RWPE1 (cell line): ENCODE results near the gene BRD3OS.

Experiments used
- CTCF ChIA-PET: fragments of 350-600 bp; sonication (Branson Sonifier 250); formaldehyde crosslinking; extraction: SDS; loops from one replicate; lab custom pipeline; 2021; lab: Yijun Ruan, JAX
- POLR2A ChIA-PET: fragments of 400-600 bp; formaldehyde crosslinking; extraction: SDS; loops from one replicate; lab custom pipeline; 2020; ENCODE audit warnings: antibody characterized with exemption; ENCODE audit not compliant: low non-redundant PET; lab: Yijun Ruan, JAX
- DNase-seq: peaks from one replicate; pipeline ENCODE4 v3.0.0; 2012; ENCODE audit warnings: low spot score
- H3K27ac ChIP-seq: fragments of 450-650 bp; 2 replicates; pipeline ENCODE4 v1.5.1; 2017
- TF ChIP-seq, protein P1 (sequence below): fragments of 450-650 bp; conservative IDR thresholded peaks from 2 replicates; pipeline ENCODE4 v1.5.1; 2017; ENCODE audit warnings: low read depth, mild to moderate bottlenecking

Gene BRD3OS

DNA sequence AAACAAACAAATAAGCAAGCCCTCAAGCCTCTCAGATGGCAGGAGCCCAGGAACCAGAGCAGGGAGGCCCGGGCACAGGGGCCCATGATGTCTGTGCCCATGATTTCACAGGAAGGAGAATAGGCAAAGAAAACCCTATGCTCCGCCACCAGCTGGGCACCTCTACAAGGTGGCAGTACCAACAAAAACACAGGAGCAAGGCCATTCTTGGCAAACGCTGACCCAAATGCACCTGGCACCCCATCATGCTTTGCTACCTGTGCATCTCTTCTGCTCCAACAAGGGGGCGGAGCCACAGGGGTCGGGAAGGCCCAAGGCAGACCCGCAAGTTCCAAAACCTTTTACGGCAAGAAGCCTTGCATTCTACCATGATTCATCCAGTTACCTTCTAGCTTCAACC, 39.4 kb downstream of the BRD3OS start:
- ChIA-PET CTCF (interaction anchor here (0.7 to 1.0 kb wide), 3 partner anchors 39 to 282 kb away, joined by 3 to 4 read pairs (median 3); no protein-coding TSS in a partner anchor), POLR2A (no interaction called here)
- H3K27ac ChIP-seq = peak overlapping the region; percentile 96
- TF ChIP-seq, protein P1, sequence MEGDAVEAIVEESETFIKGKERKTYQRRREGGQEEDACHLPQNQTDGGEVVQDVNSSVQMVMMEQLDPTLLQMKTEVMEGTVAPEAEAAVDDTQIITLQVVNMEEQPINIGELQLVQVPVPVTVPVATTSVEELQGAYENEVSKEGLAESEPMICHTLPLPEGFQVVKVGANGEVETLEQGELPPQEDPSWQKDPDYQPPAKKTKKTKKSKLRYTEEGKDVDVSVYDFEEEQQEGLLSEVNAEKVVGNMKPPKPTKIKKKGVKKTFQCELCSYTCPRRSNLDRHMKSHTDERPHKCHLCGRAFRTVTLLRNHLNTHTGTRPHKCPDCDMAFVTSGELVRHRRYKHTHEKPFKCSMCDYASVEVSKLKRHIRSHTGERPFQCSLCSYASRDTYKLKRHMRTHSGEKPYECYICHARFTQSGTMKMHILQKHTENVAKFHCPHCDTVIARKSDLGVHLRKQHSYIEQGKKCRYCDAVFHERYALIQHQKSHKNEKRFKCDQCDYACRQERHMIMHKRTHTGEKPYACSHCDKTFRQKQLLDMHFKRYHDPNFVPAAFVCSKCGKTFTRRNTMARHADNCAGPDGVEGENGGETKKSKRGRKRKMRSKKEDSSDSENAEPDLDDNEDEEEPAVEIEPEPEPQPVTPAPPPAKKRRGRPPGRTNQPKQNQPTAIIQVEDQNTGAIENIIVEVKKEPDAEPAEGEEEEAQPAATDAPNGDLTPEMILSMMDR = no peak
- DNase-seq = no peak

DNA sequence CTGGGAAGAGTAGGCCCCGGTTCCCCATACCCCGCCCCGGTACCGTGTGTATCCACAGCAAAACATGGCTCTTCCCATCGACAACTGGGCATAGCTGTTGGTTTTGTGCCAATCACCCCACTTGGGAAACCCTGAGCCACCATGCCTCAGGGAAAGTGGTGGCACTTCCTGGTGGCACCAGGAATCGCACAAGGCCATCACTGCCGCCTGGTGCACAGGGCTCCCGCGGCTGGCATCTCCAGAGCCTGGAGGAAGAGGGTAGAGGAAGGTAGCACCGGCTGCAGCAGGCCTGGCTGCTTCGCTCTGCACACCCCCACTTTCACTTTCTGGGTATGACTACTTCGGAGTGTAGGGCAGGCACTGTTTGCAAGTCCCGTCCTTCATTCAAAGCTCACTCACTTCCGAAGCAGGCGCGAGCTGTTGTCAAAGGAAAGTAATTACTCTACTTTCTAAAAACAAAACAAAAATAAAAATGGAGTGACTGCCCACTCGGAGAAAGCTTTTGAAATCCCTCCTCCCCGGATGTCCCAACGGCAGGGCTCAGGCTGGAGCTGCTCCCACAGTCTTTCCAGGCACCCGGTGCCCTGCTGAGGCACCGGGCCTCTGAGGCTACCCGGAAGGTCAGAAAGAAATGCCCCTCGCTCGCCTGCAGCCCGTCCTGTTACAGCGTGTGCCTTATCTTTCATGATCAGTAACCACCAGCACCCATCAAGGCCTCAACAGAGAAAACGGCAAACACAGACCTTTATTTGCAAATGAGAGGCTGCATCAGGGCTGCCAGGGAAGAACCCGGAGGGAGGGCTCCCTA, 40.5 kb downstream of the BRD3OS start:
- ChIA-PET CTCF (interaction anchor here (0.6 to 0.8 kb wide), 3 partner anchors 70 to 360 kb away, joined by 3 to 4 read pairs (median 3); no protein-coding TSS in a partner anchor), POLR2A (interaction anchor here (0.5 to 0.6 kb wide), 2 partner anchors 32 to 36 kb away, joined by 3 to 4 read pairs; no protein-coding TSS in a partner anchor)
- peak; percentile 83 for DNase-seq
- TF ChIP-seq, protein P1 = no peak
- peak overlapping the region; percentile 96 for H3K27ac ChIP-seq

DNA sequence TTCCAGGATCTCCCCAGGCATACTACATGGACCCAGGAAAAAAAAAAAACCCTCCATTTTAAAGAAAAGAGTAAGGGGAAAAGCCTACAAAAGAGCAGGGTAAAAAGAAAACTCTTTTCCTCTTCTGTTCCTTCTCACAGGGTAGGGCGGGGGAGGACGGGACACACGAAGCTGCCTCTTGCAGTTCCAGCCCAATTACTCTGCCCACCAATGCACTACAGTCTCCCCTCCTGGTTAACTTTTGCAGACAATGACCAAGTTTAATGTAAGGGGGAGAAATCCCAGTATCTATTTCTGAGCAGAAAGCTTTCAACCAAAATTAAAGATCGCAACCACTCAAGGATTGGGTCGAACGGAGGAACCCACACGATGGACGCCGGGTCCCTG, 41.2 kb downstream of the BRD3OS start:
- ChIA-PET CTCF (interaction anchor here (0.8 kb wide), 1 partner anchor 71 kb away, joined by 3 read pairs; no protein-coding TSS in a partner anchor), POLR2A (interaction anchor here (0.5 kb wide), 1 partner anchor 31 kb away, joined by 4 read pairs; no protein-coding TSS in a partner anchor)
- peak overlapping the region; percentile 96 for H3K27ac ChIP-seq
- DNase-seq = peak; percentile 59
- TF ChIP-seq, protein P1 = no peak

DNA sequence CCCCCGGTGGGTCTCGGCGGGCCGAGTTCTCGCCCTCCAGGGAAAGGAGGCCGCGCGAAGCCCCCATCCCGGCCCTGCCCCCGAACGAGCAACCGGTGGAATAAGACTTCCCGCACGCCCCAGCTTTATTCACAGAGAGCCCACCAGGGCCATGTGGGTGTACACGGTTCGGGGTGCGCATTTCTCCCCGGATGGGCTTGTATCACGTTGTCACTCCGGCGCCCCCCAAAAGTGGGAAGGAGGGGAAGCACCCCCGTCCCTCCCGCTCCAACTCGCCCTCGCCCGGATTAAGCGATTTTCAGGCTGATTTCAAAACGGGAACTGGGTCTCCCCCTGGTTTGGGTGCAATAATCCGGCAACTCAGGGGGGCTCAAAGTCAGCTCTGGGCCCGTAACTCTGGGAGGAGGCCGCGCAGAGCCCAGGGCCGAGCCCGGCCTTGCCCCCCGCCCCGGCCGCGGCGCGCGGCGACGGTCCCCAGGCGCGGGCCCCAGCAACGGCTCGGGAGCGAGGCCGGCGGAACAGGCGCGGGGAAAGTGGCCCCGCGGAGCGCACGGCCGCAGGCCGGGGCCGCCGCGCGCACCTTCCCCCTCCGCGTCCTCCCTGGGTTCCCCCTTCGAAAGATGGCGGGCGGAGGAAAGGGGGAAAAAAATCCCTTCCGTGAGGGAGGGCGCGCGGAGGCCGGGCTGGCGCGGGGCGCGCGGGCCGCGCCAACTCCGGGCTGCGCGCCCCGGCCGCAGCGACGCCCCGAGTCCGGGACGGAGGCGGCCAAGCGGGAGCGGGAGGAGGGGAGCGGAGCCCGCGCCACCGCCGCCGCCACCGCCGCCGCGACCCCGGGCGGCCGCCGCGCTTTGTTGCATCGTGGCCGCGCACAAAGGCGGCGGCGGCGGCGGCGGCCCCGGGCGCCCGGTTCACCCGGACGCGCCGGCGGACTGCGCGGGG, 41.9 kb downstream of the BRD3OS start:
- peak overlapping the region; percentile 96 for H3K27ac ChIP-seq
- ChIA-PET POLR2A (no interaction called here), CTCF (interaction anchor here (0.6 kb wide), 1 partner anchor 331 kb away, joined by 4 read pairs; no protein-coding TSS in a partner anchor)
- peak; percentile 59 for DNase-seq
- TF ChIP-seq, protein P1 = no peak

DNA sequence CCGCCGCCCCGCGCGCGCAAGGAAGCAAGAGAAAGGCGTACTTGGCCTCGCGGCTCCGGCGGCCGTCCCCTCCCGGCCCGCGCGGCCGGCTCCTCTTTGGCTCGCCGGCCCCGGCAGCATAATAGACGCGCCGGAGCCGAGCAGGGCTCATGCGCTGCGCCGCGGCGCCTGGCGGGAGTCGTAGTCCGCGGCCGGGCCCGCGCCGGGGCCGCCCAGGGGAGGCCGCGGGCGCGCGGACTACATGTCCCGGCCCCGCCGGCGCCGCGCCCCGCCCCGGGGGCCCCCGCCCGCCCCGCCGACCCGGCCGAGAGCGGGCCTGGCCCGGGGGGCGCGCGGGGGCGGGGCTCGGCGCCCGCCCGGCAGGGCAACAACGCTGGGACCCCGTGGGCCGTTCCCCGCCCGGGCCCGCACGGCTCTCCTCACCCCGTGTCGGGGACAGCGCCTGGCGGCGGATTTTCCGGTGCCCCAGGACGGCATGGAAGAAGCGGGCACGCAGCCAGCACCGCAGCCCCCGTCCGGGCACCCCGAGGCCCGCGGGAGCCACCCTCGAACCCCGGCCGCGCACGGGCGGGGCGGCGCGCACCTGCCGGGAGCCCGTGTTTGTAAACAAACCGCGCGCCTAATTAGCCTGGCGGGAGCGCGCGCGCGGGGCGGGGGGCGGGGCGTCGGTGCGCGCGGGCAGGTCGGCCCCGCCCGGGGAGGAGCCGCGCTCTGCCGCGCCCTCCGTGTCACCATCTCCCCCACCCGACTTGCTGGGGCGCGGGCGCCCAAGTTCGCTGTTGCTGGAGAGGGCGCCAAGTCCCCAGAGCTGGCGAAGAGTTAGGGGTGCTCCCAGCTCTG, 42.8 kb downstream of the BRD3OS start, which contains the start of gene BRD3:
BRD3 (minus strand) TSS at position 123 of the 840 bp plus-strand sequence. CDS start 14,549 bp downstream, outside the sequence.
- peak; percentile 95 for DNase-seq
- POLR2A ChIA-PET = no interaction called here
- TF ChIP-seq, protein P1 = no peak; the same call in 1 of the 2 replicates
- CTCF ChIA-PET = interaction anchor here (0.6 kb wide), 1 partner anchor 681 kb away, joined by 3 read pairs; no protein-coding TSS in a partner anchor
- H3K27ac ChIP-seq = peak within 1 kb of the TSS; percentile 96
